Urothelium cell line (cell line): ENCODE measurements around the gene KDM6A.
"Not testable (repeated sequence)": the region's sequence is repeated elsewhere in the genome, so short reads cannot be mapped to it uniquely, and the experiment has no call there.

Experiments
- DNase-seq: peaks from one replicate; pipeline ENCODE4 v3.0.0; 2011; ENCODE audit warnings: low spot score, mixed read lengths
- FAIRE-seq: peaks from 2 replicates; lab custom pipeline; 2011; peaks lifted over from hg19 to GRCh38; lab: Jason Lieb, UNC

KDM6A gene

DNA sequence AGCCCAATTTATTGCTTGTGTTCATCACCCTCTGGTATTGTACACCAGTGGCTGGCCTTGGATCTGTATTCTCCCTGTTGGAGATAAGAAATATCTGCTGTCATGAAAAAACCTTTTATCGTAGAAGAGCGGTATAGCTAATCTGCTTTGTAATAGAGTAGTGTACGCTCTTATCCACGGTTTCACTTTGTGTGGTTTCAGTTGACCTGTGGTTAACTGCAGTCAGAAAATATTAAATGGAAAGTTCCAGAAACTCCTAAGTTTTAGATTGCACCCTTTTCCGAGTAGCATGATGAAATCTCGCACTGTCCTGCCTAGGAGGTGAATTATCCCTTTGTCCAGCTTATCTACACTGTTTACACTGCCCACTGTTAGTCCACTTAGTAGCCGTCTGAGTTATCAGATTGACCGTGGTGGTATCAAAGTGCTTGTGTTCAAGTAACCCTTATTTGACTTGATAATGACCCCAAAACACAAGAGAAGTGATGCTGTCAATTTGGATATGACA is 42.4 kb downstream of the KDM6A start:
- FAIRE-seq, result no peak
- no peak for DNase-seq

DNA sequence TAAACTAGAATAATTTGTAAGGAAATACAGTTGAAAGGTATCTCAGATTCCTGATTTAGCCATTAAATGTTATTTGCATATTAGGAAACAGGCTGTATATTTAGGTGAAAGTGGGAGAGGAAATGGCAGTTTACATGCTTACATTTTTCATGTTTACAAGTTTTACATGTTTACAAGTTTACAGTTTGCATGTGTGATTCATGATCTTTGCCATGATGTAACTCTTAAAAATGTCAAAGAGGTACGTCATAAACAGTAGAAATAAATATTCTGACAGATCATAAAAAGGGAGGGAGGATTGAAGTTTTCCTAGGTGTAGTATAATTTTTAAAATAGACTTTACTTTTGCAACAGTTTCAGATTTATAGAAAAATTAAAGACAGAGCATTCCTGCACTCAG is 45.7 kb downstream of the KDM6A start:
- FAIRE-seq (no peak), DNase-seq (no peak)

DNA sequence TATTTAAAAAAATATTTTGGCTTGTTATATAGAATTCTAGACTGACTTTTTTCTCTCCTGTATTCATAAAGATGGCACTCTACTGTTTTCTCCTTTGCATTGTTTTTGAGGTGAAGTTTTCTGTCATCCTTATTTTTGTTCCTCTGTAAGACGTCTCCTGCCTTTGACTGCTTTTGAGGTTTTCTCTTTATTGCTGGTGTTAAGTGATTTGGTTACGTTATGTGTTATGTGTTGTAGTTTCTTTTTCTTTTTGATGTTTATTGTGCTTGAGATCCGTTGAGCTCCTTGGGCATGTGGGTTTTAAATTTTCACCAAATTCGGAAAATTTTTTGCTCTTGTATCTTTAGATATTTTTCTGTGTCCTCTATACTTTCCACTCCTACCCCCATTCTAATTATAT is 50.0 kb downstream of the KDM6A start:
- FAIRE-seq (no peak), DNase-seq (no peak)

DNA sequence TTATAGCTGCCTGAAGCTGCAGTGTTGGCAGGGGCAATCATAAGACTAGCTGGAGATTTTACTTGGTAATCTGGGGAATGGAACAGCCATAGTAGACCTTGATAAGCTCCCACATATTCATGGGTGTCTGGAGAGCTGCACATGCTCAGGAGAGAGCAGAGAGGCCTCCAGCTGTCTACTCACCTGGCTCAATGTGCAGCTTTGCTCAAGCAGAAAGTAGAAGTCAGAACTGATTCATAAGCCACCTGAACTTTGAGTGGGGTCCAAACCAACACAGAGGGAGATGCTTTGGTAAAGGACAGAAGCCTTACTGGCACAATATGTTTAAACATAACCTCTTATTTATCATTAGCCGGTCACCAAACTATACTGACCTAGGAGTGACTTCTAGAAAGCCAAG is 54.4 kb downstream of the KDM6A start:
- no peak for FAIRE-seq
- DNase-seq, result no peak

DNA sequence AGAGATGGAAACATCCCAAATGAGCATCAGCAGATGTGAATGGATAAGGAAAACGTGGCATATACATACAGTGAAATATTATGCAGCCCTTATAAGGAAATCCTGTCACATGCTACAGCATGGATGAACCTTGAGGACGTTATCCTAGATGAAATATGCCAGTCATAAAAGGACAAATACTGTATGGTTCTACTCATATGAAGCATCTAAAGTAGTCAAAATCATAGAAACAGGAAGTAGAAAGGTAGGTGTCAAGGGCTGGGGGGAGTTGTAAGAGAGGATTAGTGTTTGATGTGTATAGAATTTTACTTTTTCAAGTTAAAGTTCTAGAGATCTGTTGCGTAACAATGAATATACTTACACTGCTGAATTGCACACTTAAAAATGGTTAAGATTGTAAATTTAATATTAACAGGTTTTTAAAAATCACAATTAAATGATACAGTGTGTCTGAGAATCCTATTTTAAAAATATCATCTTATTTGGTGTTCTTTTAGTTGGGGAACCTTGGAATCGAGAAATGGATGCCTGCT is 58.5 kb downstream of the KDM6A start:
- no peak for DNase-seq
- no peak for FAIRE-seq

DNA sequence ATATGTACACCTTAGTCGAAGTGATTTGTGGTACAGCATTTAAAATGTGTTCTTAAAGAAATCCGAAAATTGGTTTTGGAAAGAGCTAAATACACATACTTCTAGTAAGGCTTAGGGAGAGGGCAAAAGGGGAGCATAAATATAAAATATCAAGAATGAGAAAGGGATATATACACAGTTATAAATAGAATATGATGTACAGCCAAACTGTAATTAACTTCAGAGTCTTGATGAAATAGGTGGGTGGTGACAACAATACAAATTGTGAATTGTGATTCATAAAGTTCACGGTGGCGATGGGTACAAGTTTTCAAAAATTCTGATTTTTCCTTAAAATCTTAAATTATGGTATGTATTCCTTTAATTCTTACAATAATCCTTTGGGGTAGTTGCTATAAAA is 62.2 kb downstream of the KDM6A start:
- DNase-seq (no peak), FAIRE-seq (no peak)

DNA sequence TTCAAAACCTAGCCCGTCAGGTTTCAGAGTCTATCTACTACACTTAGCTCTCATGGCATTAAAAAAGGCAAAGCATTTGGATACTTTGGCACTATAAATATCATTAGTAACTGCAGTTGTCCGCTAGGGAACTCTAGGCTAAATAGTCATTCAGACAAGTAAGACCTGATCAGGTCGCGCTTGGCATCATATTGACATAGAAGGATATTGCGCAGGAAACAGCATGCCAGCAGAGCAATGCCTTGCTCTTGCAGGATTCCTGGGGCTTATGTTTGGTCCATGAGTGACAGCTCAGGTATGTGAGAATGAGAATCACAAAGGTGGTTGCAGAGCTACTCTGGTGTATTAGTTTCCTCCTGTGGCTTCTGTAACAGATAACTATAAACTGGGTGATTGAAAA is 62.7 kb downstream of the KDM6A start:
- DNase-seq (no peak), FAIRE-seq (no peak)

DNA sequence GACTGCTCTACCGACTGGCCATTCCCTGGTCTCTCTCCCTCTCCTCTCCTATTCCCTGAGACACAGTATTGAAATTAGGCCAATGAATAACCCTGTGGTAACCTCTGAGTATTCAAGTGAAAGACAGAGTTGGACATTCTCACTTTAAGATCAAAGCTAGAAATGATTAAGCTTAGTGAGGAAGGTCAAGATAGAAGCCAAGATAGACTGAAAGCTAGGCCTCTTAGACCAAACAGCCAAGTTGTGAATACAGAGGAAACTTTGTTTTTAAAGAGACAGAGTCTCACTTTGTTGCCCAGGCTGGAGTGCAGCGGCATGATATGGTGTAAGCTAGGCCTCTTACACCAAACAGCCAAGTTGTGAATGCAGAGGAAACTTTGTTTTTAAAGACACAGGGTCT is 64.6 kb downstream of the KDM6A start:
- no peak for DNase-seq
- FAIRE-seq, result no peak

DNA sequence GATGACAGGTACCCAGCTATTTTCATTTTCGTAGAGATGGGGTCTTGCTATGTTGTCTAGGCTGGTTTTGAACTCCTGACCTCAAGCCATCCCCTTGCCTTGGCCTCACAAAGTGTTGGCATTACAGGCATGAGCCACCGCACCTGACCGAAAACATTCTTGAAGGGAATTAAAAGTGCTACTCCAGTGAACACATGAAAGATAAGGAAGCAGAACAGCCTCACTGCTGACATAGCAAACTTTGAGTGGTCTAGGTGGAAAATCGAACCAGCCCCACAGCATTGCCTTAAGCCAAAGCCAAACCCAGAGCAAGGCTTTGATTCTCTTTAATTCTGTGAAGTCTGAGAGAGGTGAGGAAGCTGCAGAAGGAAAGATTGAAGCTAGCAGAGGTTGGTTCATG is 65.1 kb downstream of the KDM6A start:
- no peak for DNase-seq
- no peak for FAIRE-seq

DNA sequence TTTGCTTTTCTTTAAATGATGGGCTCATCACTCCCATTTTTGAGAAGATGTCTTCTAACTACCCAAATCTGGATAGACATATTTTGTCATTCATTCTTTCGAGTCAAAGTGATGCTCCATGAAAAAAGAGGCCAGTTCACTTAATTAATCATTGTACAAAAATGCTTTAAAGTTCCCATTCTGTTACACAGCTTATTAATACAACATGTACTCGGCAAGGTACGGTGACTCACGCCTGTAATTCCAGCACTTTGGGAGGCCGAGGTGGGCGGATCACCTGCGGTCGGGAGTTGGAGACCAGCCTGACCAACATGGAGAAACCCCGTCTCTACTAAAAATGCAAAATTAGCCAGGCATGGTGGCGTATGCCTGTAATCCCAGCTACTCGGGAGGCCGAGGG is 67.6 kb downstream of the KDM6A start:
- not testable (repeated sequence) for FAIRE-seq
- DNase-seq, result peak; percentile 10

DNA sequence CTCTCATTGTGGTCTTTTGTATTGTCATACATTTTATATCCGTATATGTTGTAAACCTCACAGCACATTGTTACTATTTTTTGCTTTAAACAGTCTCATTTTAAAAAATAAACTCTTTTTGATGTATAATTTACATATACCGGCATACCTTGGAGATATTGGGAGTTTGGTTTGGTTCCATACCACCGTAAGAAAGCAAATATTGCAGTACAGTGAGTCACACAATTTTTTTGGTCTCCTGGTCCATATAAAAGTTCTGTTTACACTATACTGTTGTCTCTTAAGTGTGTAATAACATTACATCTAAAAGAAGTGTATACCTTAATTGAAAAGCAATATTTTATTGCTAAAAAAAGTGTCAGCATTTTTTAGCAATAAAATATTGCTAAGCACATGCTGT is 70.0 kb downstream of the KDM6A start:
- FAIRE-seq, result no peak
- no peak for DNase-seq

DNA sequence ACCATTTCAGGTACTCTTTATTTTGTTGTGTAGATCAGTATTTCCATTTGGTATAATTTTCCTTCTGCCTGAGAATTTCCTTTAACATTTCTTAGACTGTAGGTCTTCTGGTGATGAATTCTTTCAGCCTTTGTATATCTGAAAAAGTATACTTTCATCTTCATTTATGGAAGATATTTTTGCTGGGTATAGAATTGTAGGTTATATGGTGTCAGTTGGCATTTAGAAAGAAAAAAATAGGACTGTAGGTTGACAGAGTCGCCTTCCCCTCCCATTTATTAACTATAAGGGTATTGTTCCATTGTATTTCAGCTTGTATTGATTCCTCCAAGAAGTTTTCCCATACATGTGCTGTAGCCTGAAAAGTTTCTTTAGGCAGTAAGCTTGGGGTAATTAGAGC is 71.9 kb downstream of the KDM6A start:
- no peak for FAIRE-seq
- no peak for DNase-seq

DNA sequence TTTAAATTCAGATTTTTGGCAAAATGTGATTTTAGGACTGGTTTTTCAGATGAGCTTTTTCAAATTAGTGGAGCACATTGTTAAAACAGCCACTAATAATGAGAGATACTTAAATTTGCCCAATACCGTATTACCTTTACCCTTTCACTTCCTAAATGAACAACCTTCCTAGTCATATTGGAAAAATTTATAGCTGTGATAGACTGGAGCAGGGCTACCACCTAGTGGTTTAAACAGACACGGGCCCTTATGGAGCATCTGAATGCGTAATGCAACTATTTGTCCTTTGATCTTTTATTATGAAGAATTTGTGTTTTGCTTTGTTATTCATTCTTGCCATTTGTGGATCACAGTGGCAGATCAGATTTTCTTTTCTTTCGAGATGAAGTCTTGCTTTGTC is 72.7 kb downstream of the KDM6A start:
- DNase-seq (no peak), FAIRE-seq (no peak)

DNA sequence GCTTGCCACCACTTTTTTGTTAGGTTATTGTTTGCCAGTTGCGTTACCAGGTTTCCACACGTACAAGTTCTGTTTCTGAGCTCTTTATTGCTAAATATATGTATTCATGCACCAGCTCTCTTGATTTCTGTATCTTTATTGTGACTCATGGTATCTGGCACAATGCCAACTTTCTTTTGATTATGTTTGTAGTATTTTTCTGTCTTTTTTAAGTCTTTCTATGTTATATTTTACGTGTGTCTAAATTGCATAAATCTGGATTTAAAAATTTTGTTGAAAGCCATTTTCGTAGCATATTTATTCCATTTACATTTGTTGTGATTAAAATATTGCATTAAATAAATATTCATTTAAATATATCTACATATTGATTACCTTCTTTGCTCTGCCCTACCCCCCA is 73.8 kb downstream of the KDM6A start:
- FAIRE-seq, result no peak
- DNase-seq, result no peak

DNA sequence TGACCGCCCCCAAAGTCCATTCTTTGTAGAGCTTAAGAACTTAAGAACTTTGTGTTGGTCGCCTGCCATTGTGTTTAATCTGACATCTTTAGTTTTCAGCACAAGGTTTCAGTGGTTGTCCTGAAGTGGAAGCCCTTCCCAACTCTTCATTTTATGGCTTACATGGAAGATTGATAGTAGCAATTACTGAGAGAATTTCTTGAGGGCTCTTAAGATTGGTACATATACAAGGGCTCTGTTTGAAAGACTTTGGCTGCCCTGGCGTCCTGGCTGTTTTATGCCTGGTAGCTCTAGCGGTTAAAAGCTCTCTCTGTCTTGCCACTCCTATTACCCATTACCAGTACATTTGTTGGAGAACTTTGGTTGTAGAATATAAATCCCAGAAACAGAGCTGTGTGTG is 75.0 kb downstream of the KDM6A start:
- no peak for FAIRE-seq

DNA sequence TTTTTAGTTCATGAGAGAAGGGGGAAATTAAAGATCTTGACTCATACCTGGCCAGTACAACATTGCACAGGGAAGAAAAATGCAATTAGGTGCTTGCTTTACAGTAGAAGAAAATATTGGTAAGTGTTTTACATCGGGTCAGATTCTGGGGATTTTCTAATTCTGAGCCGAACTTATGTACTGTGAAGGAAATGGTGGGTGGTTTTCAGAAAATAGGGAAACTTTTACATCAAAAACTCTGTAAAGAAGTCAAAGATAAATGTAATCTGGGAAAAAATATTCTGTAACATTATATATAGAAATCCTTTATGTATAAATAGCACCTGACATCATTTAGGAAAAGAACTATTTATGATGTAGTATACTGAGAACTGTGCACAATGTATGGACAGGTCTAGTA is 75.4 kb downstream of the KDM6A start:
- no peak for FAIRE-seq

More for the DNA sequence above, 75.0 kb downstream of the KDM6A start:
- DNase-seq, result no peak

DNA sequence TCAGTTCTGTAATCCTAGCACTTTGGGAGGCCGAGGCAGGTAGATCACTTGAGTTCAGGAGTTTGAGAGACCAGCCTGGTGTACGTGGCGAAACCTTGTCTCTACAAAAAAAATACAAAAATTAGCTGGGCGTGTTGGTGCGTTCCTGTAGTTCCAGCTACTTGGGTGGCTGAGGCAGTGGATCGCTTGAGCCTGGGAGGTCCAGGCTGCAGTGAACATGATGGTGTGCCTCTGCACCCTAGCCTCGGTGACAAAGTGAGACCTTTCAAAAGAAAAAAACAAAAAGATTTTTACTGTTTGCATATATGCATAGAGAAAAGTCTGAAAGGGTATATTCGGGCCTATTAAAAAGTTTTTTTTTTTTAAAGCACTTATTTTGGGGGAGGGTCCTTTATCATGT is 76.1 kb downstream of the KDM6A start:
- DNase-seq (no peak), FAIRE-seq (no peak)

More for the DNA sequence above, 75.4 kb downstream of the KDM6A start:
- no peak for DNase-seq

DNA sequence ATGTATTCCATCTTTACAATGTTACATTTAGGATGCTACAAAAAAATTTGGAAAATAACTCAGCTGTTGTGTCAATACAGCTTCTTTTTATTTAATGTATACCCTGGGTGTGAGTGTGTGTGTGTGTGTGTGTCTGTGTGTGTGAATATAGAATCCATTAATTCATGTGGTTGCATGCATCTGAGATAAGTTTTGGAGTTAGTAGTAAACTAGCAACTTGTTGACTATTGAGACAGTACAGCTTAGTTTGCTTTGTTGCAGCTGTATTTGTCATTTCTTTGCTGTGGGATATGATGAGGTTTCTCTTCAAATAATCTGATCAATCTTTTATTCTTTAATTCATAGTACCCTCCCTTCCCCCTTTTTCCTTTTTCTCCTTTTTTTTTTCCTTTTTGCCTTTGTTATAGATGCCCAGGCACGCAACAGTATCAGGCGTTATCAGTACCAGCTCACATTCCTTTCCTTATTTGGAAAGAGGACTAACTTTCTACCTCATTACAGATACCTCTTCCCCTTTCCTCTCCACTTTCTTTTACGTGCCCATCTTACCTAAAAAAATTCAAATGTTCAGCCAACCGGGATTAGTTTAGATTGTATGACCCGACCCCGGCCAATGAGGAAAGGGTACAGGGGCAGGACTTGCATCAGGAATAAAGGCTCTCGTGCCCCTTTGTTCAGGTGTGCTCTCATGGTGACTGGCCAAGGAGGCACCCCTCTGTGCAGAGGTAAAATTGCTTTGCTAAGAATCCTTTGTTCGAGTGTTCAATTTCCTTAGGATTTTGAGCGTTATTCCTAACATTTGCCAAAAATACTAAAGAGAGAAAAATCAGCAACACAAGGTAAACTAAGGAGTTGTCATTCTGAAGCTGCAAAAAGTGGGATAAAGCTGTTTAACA is 77.7 kb downstream of the KDM6A start:
- DNase-seq, FAIRE-seq: not testable (repeated sequence)

DNA sequence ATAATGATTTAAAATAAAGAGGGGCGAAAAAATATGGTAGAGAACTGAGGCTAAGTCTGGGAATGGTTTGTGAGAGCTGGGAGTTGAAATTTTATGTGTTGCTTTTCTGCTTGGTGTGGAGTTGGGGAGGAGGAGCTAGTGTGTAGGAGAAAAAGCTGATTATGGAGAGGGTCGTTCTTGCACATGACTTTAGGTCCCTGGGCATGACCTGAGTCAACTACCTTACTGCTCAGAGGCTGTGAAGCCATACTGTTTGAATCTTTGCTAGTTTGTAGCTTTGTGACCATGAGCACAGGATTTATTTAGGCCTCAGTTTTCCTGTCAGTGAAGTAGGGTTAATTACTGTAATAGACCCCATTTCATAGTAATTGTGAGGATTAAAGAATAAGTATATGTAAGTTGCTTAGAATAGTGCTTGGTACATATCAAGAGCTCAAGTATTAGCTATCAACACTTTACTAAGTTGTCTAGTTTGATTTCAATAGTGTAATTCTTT is 78.6 kb downstream of the KDM6A start:
- FAIRE-seq (no peak), DNase-seq (no peak)

DNA sequence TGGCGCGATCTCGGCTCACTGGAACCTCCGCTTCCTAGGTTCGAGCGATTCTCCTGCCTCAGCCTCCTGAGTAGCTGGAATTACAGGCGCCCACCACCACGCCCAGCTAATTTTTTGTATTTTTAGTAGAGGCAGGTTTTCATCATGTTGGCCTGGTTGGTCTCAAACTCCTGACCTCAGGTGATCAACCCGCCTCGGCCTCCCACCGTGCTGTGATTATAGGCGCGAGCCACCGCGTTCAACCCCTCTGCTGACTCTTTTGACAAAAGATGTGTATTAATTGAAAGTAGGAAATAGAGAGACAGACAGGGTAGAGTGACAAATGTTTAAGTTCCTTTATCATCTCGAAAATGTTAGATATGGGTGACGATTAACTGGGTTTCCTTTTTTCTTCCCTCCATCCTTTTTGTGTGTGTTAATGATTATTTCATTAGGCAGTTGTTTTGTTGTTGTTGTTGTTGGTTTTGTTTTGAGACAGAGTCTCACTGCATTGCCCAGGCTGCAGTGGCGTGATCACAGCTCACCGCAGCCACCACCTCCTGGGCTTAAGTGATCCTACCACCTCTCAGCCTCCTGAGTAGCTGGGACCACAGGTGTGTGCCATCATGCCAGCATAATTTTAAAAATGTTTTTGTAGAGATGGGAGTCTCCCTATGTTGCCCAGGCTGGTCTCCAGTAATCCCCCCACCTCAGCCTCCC is 79.5 kb downstream of the KDM6A start:
- FAIRE-seq, result no peak
- no peak for DNase-seq

DNA sequence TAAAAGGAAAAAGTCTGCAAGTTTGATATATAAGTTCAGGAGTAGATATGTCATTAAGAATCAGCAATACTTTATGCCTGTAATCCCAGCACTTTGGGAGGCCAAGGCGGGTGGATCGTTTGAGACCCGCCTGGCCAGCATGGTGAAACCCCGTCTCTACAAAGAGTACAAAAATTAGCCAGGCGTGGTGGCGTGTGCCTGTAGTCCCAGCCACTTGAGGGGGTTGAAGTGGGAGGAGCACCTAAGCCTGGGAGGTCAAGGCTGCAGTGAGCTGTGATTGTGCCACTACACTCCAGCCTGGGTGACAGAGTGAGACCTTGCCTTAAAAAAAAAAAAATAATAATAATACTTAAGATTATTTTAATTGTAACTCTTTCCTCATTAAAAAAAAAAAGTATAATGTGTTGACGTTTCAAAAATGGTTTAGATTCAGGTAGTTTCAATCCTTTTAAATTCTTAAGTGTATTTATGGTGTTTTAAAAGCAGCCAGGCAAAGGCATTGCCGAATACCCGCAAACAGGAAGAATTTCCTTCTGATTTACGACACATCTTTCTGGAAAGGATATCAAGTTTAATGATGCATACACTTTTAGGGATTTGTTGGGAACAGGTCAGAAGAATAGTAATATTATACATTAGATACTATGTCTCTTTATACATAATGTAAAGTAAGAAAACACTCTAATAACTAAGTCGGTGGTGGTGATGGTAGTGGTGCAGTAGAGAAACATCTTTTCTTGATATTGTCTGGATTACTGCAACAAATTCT is 80.9 kb downstream of the KDM6A start:
- FAIRE-seq (no peak), DNase-seq (no peak)
